T-helper 2 cell treated with Interferon-gamma antibody and Interleukin-4, amounts not matched to agents 100 ng/mL and 5 ng/mL, for 36 hours (primary cell): ENCODE measurements around the gene AP3D1. TPM values are rescaled to one million over a fixed set of nuclear protein-coding genes. Genes with fewer than 3 reads are reported as not detected.
"Not testable (repeated sequence)": the region's sequence is repeated elsewhere in the genome, so short reads cannot be mapped to it uniquely, and the experiment has no call there.

ENCODE experiments used
- intact Hi-C: fragments of 100-400 bp; cut with micrococcal nuclease; formaldehyde crosslinking; loops from one replicate; pipeline ENCODE4 v1.15.1; 2023
- total RNA-seq: library from RNA; stranded (reverse); gene quantifications from 2 replicates; pipeline ENCODE4 v1.2.3, GENCODE V29; 2022

AP3D1 gene
- total RNA-seq, 1 donor from 2014 or later: 113 TPM

DNA sequence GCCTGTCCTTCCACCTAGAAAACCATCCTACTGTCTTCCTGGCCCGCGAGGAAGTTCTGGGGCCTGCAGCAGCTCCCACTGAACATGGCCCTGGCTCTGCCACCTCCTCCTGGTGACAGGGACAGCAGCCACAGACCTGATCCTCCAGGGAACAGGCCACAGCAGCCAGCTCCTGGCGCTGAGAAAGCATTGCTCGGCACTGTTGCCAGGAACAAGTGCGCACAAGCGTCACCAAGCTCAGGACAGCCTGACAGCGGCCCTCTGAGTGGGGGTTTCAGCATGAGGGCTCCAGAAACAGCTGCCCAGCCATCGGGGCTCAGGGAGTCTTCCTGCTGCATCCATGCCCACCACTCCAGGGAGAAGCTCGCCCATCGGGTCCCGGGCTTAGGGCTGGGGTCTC lies 21.9 kb downstream of the AP3D1 start:
- intact Hi-C loops: no loop called here

DNA sequence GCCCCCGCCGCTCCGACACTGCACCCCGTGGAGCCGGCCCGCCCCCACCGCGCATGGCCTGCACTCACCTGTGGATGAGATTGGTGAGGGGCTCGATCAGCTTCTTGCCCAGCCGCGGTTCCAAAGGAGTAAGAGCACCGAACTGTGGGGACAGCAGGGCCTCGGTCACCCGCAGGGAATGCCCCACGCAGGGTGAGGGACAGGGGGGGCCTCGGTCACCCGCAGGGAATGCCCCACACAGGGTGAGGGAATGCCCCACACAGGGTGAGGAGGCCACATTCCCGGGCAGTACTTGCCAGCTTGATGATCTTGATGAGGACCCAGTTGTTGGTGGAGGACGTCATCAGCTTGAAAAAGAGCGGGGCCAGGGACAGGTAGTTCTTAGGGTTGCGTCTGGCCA lies 22.3 kb downstream of the AP3D1 start:
- intact Hi-C loops: no loop called here

DNA sequence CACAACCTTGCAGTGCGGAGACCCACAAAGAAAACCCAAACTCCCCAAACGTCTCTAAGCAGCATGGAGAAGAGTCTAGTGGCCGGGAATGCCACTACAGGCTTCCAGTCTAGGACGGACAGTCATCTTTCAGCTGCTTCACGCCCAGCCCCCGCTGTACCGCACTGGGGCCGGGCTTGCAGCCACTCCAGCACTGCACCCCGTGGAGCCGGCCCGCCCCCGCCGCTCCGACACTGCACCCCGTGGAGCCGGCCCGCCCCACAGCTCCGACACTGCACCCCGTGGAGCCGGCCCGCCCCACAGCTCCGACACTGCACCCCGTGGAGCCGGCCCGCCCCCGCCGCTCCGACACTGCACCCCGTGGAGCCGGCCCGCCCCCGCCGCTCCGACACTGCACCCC lies 23.1 kb downstream of the AP3D1 start:
- intact Hi-C loops: not testable (repeated sequence)

DNA sequence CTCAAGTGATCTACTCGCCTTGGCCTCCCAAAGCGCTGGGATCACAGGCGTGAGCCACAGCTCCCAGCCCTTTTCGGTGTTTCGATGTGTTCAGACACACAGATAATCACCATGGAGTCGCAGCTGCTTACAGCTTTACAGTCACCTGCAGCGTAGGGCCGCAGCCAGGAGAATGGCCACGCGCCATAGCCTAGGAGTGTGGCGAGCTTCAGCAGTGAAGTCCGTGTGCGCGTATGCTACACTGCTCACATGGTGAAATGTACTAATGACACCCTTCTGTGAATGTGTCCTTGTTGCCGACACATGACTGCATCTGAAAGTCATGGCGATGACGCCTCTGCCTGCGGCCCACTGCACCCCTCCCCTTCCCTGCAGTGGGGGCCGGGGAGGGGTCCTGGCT lies 23.6 kb downstream of the AP3D1 start:
- intact Hi-C loops: no loop called here

DNA sequence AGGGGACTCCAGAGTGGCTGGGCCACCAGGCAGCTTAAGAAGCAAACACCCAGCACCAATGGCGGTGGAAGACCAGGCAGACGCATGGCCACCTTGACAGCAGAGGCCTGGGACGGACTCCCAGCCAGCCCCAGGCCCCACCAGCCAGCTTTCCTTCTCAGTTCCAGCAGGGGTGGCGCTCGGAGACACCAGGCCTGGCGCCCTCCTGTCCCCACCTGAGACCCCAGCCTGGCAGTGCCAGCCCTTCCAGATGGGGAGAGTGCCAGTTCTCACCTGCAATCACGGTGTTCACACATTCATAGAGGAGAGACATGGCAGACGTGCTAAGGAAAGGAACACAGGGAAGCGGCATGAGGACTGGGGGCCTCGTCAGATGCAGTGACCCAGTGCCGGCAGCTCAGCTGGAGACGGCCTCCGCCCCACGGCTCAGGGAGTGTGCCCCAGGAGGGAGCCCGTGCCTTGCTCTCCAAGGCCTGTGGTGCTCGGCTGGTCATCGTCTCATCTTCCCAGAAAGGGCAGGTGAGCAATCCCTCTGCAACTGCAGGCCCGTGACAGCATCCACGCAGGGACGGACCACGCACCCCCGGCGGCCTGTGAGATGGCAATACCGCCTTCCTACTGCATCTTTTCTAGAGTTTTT lies 24.4 kb downstream of the AP3D1 start:
- intact Hi-C loops: no loop called here

DNA sequence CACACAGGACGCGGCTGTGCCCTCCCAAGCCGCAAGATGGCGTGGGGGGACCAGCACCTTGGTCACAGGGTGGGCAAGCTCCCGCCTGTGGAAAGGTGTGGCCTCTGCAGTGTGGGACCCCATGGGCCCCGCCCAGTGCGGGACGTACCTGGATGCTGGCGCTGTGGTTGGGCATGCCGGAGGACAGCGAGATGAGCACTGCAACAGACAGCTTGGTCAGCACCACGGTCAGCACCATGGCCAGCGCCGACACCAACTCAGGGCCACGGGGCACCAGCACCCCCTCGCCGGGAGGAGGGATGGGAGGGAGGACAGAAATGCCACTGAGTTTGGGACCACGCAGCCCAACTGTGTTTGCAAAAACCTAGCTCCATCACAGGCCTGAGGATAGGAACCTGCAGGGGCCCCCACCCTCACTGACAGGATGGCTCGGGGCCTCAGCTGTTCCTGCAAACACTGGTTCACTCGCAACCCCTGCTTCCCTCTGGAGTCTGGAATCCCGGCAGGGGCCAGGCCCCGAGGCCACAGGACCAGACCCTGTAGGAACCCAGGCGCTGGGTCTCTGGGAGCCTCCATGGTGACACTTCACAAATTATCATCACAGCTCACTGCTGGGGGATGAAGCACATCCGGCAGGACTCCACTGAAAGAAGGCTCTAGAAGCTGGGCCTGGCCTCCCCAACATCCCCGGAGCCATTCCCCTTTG lies 27.5 kb downstream of the AP3D1 start:
- intact Hi-C loops: no loop called here

DNA sequence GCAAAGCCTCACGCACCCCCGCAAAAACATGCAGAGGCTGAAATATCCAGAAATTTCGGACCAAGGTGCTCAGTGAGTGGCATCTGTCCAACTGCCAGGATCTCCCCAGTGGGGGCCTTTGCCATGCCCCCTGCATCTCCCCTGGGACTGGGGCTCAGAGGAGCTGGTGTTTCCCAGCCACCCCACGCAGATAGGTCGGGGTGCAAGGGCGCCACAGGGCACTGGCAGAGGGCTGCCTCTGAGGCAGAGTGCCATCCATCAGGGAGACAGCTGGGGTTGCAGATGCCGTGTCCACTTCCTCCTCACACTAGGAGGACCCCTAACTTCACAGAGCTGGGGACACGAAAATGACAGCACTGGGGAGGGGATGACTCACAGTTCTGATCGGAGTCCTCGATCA lies 28.4 kb downstream of the AP3D1 start:
- intact Hi-C loops: no loop called here

DNA sequence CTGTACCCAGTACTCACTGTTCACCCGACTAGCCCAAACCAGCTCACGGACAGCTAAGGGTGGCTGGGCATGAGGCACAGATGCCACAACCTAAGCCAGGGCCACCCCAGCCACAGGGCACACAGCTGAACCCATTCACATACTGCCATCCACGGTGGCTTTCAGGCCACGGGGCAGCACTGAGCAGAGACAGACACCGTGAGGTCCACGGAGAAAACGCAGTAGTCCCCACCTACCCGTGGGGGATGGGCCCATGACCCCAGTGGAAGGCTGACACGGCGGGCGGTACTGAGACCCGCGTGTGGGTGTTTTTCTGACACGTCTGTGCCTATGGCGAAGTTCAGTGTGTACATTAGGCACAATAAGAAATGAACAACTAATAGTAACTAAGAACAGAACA lies 29.1 kb downstream of the AP3D1 start:
- intact Hi-C loops: no loop called here

DNA sequence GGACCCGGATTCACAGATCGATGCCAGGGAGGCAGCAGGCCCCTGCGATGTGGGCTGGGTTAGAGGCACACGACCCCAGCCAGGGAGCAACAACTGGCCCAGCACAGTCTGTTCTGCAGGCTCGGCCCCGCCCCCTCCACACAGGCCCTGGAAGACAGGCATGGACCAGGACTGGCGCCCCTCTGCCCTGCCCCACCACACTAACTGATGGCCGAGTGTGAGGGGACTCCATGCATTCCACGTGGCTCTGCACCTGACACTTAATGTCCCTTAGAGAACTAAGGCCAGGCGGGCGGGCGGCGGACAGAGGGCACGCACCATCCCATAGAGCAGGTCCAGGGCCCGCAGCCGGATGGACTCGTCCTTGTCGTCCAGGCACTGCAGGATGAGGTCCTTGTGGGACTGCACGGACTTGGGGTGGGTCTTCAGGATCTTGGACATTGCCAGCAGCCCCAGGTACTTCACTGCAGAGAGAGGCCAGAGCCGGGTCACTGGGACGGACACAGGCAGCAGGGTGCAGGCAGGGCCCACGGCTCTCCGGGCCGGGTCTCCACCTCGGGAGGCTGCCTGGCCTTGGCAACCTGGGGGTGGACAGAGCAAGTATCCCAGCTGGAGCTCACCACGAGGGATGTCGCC lies 29.8 kb downstream of the AP3D1 start:
- intact Hi-C loops: no loop called here

DNA sequence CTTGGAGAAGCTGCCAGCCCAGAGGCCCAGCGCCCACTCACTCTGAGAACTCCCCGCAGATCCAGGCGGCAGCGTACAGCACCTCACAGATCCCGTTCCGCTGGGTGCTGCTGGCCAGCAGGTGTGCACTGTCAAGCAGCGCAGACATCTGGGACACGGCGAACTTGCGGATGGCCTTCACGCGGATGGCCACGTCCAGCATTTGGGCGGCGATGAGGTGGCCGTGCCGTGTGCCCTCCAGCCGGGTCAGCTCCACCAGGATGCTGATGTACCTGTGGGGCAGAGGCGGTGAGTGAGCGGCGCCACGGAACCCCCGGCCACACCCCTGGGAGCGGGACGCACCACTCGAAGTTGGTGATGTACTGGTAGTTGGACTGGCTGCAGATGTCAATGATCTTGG lies 30.5 kb downstream of the AP3D1 start:
- intact Hi-C loops: no loop called here

DNA sequence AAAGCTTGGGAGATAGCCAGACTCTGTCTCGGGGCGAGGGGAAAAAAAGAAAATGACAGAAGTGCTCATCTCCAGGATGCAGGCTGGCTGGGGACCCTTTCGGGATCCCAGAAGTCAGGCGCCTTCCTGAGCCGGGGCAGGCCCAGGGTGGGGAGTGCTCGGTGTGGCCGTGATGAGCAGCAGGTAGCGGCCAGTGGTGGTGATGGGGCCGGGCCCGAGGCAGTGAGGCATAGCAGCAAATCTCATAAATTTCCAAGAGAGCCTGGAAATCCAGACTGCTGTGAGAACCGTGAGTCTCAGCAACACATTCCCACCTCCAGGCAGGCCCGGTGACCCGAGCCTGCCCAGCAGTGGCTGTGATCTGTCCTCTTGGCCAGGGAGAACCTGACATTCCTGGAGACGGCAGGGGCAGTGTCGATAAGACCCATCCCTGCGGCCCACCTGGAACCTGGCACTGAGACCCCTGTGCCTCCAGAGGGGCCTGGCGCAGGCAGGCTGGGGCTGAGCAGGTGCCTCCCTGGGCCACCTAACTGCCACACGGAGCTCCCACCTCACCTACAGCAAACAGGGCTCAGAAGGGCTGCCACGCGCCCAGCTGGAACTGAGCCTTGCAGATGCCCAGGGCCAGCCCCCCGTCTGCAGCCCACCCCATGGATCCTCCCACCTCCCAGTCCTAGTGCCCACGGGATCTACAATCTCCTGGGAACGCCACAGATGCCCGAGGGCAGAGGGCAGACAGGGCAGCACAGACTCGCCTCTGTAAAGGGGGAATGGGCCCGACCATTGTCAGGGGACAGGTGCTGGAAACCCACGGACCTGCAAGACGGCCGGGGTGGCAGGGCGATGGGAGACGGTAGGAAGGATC lies 31.2 kb downstream of the AP3D1 start:
- intact Hi-C loops: no loop called here

DNA sequence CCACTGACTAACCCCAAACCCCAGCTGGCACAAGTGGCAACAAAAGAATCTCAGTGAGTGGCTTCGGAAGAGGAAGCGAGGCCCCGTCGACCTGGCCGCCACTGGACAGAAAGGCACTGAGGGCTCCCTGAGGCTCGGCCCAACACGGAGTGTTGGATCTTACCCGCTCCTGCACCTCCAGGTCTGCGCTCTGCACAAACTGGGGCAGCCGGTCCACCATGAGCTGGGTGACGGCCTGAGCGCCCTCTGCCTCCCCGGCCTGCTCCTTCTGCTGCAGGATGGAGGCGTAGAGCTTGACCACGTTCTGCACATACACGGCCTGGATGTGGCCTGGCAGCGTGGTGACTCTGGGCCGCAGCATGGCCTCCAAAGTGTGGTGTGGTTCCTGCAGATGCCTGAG lies 32.9 kb downstream of the AP3D1 start:
- intact Hi-C loops: no loop called here

DNA sequence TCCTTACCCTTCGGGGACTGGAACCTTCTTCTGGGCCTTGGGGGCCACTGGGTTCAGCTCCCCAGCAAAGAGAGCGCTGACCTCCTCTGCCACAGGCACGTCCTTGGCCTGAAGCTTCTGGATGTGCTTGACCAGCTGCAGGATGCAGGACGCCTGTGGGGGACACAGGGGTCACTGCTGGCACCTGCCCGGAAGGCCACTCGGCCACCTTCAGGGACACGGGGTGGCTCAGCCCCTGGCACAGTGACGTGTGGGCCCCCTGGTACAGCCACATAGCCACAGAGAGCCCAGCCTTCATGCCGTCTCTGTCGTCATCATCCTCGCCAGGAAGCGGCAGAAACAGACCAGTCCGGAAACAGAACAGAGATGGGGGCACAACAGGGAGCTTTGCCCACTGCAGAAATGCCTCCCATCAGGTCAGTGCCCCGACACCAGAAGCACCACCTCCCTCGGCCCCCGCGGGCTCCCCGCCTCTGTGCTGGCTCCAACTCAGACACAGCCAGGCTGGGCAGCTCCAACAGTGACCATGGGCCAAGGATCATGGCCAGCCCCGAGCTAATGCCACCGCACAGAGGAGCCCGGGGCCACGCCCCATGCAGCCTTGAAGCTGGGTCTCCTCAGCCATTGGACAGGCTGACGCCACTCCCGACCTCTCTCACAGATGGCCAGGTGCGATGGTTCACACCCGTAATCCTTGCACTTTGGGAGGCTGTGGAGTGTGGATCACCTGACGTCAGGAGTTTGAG lies 34.0 kb downstream of the AP3D1 start:
- intact Hi-C loops: no loop called here

DNA sequence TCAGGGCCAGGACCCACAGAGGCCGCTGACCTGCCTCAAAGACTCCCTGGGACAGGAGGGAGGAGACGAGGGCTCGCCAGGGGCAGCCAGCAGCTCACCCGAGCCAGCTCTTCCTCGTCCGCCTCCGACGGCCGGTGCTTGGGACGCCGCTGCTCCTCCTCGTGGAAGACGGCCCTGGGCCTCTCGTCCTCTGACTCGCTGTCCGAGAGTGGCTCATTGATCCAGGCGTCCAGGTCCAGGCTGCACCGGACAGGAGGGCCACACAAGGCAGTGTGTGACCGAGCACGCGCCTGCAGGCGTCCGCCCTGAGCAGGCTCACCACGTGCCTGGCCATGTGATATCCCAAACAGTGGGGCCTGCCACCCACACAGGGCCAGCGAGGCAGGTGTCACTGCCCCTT lies 34.9 kb downstream of the AP3D1 start:
- intact Hi-C loops: no loop called here

DNA sequence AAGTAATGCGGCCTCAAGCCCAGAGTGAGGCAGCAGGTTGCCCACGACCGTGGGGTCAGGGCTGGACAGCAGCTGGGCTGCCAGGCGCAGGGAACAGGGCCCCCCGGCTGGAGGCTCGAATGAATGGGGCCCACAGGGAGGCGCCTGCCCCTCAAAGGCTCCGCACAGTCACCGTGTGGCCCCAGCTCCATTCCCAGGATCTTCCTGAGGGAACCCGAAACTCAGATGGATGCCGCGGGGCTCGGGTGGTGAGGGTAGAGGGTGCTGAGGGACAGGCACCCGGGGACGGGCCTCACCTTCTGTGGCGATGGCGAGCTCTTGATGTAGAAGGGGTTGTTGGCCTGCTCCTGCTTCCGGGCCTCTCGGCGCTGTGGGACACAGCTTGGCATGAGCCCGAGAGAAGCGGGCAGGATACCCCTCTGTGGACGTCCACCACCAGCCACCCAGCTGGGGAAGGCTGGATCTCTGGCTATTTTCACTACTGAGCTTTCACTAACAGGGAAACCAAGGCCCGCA lies 35.4 kb downstream of the AP3D1 start:
- intact Hi-C loops: no loop called here

DNA sequence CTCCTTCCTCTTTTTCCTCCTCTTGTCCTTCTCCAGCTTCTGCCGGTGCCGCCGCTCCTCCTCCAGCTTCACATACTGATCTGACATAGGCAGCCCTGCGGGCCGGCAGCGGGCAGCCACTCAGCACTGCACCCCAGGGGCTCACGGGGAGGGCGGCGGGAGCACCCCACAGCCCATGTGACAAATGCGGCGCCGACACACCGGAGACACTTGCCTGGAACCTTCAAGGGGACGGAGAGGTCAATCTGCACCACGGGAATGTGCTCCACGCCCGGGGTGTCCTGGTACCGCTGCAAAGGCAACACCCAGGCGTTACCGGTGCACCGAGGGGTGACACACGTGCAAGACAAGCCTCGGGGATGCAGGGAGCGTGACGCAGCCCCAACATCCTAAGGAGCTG lies 36.0 kb downstream of the AP3D1 start:
- intact Hi-C loops: no loop called here

DNA sequence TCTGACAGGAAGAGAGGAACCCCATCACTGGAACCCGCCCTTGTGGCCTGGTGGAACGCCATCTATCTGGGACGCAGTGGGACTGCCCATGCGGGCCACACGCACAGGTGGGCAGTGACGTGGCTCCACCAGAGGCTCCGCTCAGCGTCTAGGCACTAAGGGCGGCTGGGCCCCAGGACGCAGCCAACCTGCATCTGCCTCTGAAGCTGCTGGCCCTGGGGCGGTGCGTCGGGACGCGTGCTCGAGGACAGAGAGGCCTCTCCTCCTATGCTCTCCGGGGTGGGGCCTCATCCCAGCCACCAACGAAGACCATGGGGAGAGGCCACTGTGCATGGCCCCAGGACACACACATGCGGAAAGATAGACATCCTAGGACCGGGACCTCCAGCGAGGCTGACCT lies 36.5 kb downstream of the AP3D1 start:
- intact Hi-C loops: no loop called here

DNA sequence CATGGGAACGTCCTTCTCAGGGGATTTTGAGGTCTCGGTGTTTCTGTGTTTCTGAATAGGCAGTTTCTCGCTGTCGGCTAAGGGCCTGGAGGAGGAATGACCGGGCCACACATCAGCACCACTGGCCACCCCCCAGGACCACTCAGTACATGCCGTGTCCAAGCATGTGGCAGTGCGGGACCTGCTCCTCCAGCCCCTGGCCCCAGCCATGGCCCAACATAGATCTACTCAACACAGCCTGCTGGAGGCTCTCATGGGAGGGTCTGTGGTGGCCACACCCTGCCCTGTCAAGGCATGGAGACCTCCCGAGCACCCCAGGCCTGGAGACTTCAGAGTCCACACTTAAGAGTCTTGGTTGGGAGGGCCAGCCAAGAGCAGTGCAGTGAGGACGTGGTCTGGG lies 37.1 kb downstream of the AP3D1 start:
- intact Hi-C loops: no loop called here

DNA sequence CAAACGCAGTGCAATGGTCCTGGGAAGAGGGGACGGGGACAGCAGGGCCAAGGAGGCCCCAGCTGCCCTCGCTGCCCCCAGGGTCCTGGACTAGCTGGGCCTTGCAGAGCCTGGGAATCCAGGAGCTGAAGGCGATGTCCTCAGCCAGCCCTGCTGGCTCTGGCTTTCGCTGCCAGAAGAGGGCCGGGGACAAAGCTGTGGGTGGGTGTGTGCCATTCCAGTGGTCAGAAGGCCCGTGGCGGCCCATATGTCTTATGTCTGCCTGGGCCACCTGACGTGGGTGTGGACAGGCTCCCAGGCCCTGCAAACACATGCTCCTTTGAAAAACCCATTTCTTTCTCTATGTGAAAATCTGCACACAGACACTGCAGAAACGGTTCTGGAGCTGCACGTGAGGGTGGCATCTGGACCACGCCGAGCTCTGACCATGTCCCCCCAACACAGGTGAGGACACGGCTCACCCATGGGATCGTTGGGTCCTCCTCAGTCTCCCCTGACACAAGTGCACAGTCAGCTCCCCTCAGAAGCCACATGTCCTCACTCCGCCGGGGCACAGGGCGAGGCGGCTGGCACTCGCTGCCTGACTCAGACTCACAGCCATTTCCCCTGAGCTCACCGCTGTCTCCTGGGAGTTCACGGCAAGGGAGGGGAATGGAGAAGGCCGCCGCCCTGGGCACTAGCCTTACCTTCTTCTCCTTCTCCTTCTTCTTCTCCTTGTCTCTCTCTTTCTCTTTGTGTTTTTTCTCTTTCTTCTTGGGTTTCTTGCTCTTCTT lies 37.7 kb downstream of the AP3D1 start:
- intact Hi-C loops: no loop called here
